LHCN-M2 (cell line): ENCODE results near the gene OLFM1. TPM values are rescaled to one million over a fixed set of nuclear protein-coding genes. Genes with fewer than 3 reads are reported as not detected.

Source experiments
- DNase-seq: peaks from one replicate; pipeline ENCODE4 v3.0.0-alpha.2; 2012; ENCODE audit warnings: low read depth
- total RNA-seq: library from RNA; depleted of rRNA; stranded (reverse); fragments of >200 nt; gene quantifications from 2 replicates; pipeline ENCODE4 v1.2.3, GENCODE V29; 2014

OLFM1 gene
- total RNA-seq, 1 experiment from 2014 or later: not detected

- DNase-seq: no peak
Measured at GRCh38 chr9:135076876-135077430, 10.5 kb upstream of the OLFM1 start.

GRCh38 chr9:135077497-135078200 is 9.8 kb upstream of the OLFM1 start:
- DNase-seq: peak; percentile 8

GRCh38 chr9:135078361-135078821 is 9.1 kb upstream of the OLFM1 start:
- no peak for DNase-seq

- no peak for DNase-seq
Measured at GRCh38 chr9:135079018-135079417, 8.4 kb upstream of the OLFM1 start.

- DNase-seq: no peak
Measured at GRCh38 chr9:135079676-135080075, 7.8 kb upstream of the OLFM1 start.

GRCh38 chr9:135080286-135081263 is 6.9 kb upstream of the OLFM1 start:
- DNase-seq: no peak

GRCh38 chr9:135081264-135081660 is 6.2 kb upstream of the OLFM1 start:
- no peak for DNase-seq

GRCh38 chr9:135081731-135082130 is 5.7 kb upstream of the OLFM1 start:
- no peak for DNase-seq

- DNase-seq: no peak
Measured at GRCh38 chr9:135082536-135082935, 4.9 kb upstream of the OLFM1 start.

- DNase-seq: no peak
Measured at GRCh38 chr9:135083241-135083810, 4.1 kb upstream of the OLFM1 start.

- DNase-seq: no peak
Measured at GRCh38 chr9:135083831-135084230, 3.6 kb upstream of the OLFM1 start.

- DNase-seq: no peak
Measured at GRCh38 chr9:135084262-135084661, 3.2 kb upstream of the OLFM1 start.

- DNase-seq: no peak
Measured at GRCh38 chr9:135084881-135085760, 2.3 kb upstream of the OLFM1 start.

GRCh38 chr9:135085830-135086546 is 1.5 kb upstream of the OLFM1 start:
- peak; percentile 8 for DNase-seq

GRCh38 chr9:135086597-135087488 is 625 bp upstream of the OLFM1 start:
- no peak for DNase-seq

- no peak for DNase-seq
Measured at GRCh38 chr9:135087899-135088347, 455 bp downstream of the OLFM1 start.

- no peak for DNase-seq
Measured at GRCh38 chr9:135088348-135088978, 995 bp downstream of the OLFM1 start.
